ENCODE measurements around the gene HJV. TPM values are rescaled to one million over a fixed set of nuclear protein-coding genes. Genes with fewer than 3 reads are reported as not detected.
A peak's percentile ranks its signal among the peaks of the same experiment; 100 is the strongest.

HJV gene
- total and polyA plus RNA-seq, 2 of the 13 experiments (the other 11 are each of a cell fraction or from before 2014, with no cell fraction given): 0.18 TPM; not detected in 1

DNA sequence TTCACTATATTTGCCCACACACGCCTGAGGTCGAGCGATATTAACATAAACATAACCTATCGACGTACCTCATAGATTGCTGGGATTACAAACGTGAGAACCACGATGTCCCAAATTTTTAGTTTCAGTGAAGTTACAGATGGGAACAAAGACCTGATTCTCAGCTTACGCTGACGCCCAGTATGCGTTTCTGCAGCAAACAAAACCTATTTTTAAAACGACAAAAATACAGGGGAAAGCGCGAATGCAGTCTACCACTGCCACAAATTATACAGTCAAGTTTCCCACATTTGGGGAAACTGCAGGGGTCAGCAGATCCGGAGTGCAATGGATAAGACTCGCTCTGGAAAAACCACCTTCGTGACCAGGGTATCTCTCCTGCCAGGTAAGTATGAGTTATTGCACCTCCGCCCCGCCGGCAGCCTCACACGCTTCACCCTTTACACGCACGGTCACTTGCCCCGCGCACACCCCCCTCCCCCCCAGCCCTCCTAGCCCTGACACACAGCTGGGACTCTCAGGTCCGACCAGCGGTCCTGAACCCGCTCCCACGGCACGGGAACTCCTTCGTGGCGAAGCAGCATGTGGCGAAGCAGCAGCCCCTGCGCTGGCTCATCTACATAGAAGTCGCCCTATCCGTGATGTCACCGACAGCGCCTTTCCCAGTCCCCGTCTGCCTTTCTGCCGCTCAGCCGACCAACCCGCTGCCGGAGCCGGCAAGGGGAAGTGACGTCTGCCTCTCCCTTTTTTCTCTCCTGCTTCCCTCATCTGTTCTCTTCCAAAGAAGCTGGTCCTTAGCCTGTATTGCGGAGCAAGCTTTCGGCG lies 30.5 kb upstream of the HJV start (continued):
- peak; percentile 76; the same call in 1 of the 2 replicates for TF ChIP-seq BCL6 (CRISPR knock-in tag; IDR thresholded peaks at IDR 0.05)
- peak; percentile 95; the same call in 1 of the 2 replicates for TF ChIP-seq SAFB2 (CRISPR knock-in tag; IDR thresholded peaks at IDR 0.05; ENCODE audit: borderline replicate concordance, low read depth)
- TF ChIP-seq, protein P1, sequence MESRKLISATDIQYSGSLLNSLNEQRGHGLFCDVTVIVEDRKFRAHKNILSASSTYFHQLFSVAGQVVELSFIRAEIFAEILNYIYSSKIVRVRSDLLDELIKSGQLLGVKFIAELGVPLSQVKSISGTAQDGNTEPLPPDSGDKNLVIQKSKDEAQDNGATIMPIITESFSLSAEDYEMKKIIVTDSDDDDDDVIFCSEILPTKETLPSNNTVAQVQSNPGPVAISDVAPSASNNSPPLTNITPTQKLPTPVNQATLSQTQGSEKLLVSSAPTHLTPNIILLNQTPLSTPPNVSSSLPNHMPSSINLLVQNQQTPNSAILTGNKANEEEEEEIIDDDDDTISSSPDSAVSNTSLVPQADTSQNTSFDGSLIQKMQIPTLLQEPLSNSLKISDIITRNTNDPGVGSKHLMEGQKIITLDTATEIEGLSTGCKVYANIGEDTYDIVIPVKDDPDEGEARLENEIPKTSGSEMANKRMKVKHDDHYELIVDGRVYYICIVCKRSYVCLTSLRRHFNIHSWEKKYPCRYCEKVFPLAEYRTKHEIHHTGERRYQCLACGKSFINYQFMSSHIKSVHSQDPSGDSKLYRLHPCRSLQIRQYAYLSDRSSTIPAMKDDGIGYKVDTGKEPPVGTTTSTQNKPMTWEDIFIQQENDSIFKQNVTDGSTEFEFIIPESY (CRISPR knock-in tag; IDR thresholded peaks at IDR 0.05): peak; percentile 23; the same call in 1 of the 2 replicates
- TF ChIP-seq ZNF703 (CRISPR knock-in tag; IDR thresholded peaks at IDR 0.05; ENCODE audit: borderline replicate concordance): peak; percentile 74; the same call in 1 of the 2 replicates
- TF ChIP-seq ZBTB1 (CRISPR knock-in tag; IDR thresholded peaks at IDR 0.05; ENCODE audit: borderline replicate concordance): peak; percentile 52; the same call in 1 of the 2 replicates
- 0 out of 2 replicates have a peak, but pooled peaks have one; percentile 36 for TF ChIP-seq CHCHD3 (CRISPR knock-in tag; IDR thresholded peaks at IDR 0.05)
- peak; percentile 32; the same call in 1 of the 2 replicates for TF ChIP-seq ZFY (CRISPR knock-in tag; IDR thresholded peaks at IDR 0.05)
- TF ChIP-seq, protein P2, sequence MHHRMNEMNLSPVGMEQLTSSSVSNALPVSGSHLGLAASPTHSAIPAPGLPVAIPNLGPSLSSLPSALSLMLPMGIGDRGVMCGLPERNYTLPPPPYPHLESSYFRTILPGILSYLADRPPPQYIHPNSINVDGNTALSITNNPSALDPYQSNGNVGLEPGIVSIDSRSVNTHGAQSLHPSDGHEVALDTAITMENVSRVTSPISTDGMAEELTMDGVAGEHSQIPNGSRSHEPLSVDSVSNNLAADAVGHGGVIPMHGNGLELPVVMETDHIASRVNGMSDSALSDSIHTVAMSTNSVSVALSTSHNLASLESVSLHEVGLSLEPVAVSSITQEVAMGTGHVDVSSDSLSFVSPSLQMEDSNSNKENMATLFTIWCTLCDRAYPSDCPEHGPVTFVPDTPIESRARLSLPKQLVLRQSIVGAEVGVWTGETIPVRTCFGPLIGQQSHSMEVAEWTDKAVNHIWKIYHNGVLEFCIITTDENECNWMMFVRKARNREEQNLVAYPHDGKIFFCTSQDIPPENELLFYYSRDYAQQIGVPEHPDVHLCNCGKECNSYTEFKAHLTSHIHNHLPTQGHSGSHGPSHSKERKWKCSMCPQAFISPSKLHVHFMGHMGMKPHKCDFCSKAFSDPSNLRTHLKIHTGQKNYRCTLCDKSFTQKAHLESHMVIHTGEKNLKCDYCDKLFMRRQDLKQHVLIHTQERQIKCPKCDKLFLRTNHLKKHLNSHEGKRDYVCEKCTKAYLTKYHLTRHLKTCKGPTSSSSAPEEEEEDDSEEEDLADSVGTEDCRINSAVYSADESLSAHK (CRISPR knock-in tag; IDR thresholded peaks at IDR 0.05; ENCODE audit: borderline replicate concordance): 0 out of 2 replicates have a peak, but pooled peaks have one; percentile 27
- TF ChIP-seq NCOA1 (CRISPR knock-in tag; IDR thresholded peaks at IDR 0.05): peak; percentile 72
- TF ChIP-seq ZNF557 (CRISPR knock-in tag; IDR thresholded peaks at IDR 0.05): peak; percentile 84
- TF ChIP-seq ZNF773 (CRISPR knock-in tag; IDR thresholded peaks at IDR 0.05; ENCODE audit: borderline replicate concordance): peak; percentile 88
- TF ChIP-seq NR1H2 (CRISPR knock-in tag; IDR thresholded peaks at IDR 0.05; ENCODE audit: borderline replicate concordance, low read depth): peak; percentile 80; the same call in 1 of the 2 replicates
- TF ChIP-seq NR2C2 (CRISPR knock-in tag; IDR thresholded peaks at IDR 0.05; ENCODE audit: borderline replicate concordance): peak; percentile 55; the same call in 1 of the 2 replicates
- TF ChIP-seq, protein P3, sequence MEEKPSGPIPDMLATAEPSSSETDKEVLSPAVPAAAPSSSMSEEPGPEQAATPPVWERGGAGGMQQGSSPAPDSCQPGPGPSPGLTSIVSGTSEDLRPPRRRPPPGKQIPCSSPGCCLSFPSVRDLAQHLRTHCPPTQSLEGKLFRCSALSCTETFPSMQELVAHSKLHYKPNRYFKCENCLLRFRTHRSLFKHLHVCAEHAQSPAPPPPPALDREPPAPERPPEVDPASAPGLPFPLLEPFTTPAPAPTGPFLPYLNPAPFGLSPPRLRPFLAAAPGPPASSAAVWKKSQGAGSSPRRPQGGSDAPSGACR (CRISPR knock-in tag; IDR thresholded peaks at IDR 0.05): peak; percentile 72
- TF ChIP-seq PITX1 (CRISPR knock-in tag; IDR thresholded peaks at IDR 0.05): peak; percentile 36; the same call in 1 of the 2 replicates
- TF ChIP-seq JARID2 (CRISPR knock-in tag; IDR thresholded peaks at IDR 0.05; ENCODE audit: insufficient replicate concordance): peak; percentile 91
- TF ChIP-seq, protein P4, sequence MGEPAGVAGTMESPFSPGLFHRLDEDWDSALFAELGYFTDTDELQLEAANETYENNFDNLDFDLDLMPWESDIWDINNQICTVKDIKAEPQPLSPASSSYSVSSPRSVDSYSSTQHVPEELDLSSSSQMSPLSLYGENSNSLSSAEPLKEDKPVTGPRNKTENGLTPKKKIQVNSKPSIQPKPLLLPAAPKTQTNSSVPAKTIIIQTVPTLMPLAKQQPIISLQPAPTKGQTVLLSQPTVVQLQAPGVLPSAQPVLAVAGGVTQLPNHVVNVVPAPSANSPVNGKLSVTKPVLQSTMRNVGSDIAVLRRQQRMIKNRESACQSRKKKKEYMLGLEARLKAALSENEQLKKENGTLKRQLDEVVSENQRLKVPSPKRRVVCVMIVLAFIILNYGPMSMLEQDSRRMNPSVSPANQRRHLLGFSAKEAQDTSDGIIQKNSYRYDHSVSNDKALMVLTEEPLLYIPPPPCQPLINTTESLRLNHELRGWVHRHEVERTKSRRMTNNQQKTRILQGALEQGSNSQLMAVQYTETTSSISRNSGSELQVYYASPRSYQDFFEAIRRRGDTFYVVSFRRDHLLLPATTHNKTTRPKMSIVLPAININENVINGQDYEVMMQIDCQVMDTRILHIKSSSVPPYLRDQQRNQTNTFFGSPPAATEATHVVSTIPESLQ (CRISPR knock-in tag; conservative IDR thresholded peaks at IDR 0.05): 0 out of 2 replicates have a peak, but pooled peaks have one; percentile 59
- TF ChIP-seq ZNF879 (CRISPR knock-in tag; IDR thresholded peaks at IDR 0.05): peak; percentile 53; the same call in 1 of the 2 replicates
- TF ChIP-seq, protein P5, sequence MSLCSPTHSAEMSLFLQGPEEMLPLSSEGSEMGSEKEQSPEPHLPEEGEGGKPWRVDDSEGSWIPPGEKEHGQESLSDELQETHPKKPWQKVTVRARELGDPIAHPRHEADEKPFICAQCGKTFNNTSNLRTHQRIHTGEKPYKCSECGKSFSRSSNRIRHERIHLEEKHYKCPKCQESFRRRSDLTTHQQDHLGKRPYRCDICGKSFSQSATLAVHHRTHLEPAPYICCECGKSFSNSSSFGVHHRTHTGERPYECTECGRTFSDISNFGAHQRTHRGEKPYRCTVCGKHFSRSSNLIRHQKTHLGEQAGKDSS (CRISPR knock-in tag; IDR thresholded peaks at IDR 0.05; ENCODE audit: borderline replicate concordance, low read depth): 0 out of 2 replicates have a peak, but pooled peaks have one; percentile 53
